Mesenchymal stem cell (in vitro differentiated cells and primary cell): Measurements from ENCODE around the gene ARID5B.
A peak's percentile ranks its signal among the peaks of the same experiment; 100 is the strongest.

ENCODE experiments used
- DNase-seq: peaks from one replicate; pipeline ENCODE4 v3.0.0-alpha.2; 2013
- H2AFZ ChIP-seq: one replicate; pipeline ENCODE4 v1.6.1; 2013; ENCODE audit warnings: low read depth, mild to moderate bottlenecking, control low read depth, inconsistent platforms, low read length, moderate library complexity
- H2AK5ac ChIP-seq: 2 replicates; pipeline ENCODE4 v1.6.1; 2013; ENCODE audit warnings: low read length, moderate library complexity, mild to moderate bottlenecking, inconsistent platforms; ENCODE audit not compliant: severe bottlenecking
- H2BK120ac ChIP-seq: one replicate; pipeline ENCODE4 v1.6.1; 2013; ENCODE audit warnings: low read depth, mild to moderate bottlenecking, inconsistent platforms, low read length, moderate library complexity
- H2BK12ac ChIP-seq, 2 experiments: one replicate each; pipeline ENCODE4 v1.6.1; 2013; ENCODE audit warnings: inconsistent platforms in 2 of 2, low read length in 2 of 2, mild to moderate bottlenecking in 2 of 2, moderate library complexity in 2 of 2, control low read depth in 1 of 2
- H2BK15ac ChIP-seq: one replicate; pipeline ENCODE4 v1.6.1; 2013; ENCODE audit warnings: mild to moderate bottlenecking, low read depth, inconsistent platforms; ENCODE audit not compliant: poor library complexity, severe bottlenecking
- H2BK5ac ChIP-seq: 2 replicates; pipeline ENCODE4 v1.6.1; 2013; ENCODE audit warnings: low read depth, mild to moderate bottlenecking, low read length, control low read depth, inconsistent platforms; ENCODE audit not compliant: poor library complexity, severe bottlenecking
- H3K14ac ChIP-seq, 2 experiments: one replicate each; pipeline ENCODE4 v1.6.1; 2013; ENCODE audit warnings: inconsistent platforms in 2 of 2, low read length in 2 of 2, control low read depth in 1 of 2, mild to moderate bottlenecking in 1 of 2, moderate library complexity in 1 of 2
- H3K18ac ChIP-seq, 2 experiments: one replicate each; pipeline ENCODE4 v1.6.1; 2013; ENCODE audit warnings: inconsistent platforms in 2 of 2, low read length in 2 of 2, control low read depth in 1 of 2, low read depth in 1 of 2, mild to moderate bottlenecking in 1 of 2
- H3K23ac ChIP-seq, 2 experiments: one replicate each; pipeline ENCODE4 v1.6.1; 2013; ENCODE audit warnings: inconsistent platforms in 2 of 2, low read length in 2 of 2, mild to moderate bottlenecking in 2 of 2, moderate library complexity in 2 of 2, control low read depth in 1 of 2
- H3K27ac ChIP-seq: 2 replicates; pipeline ENCODE4 v1.5.1; 2013; ENCODE audit warnings: mild to moderate bottlenecking, moderate library complexity, low read length, control low read depth, inconsistent platforms; ENCODE audit not compliant: poor library complexity, severe bottlenecking
- H3K27me3 ChIP-seq, 2 experiments: 2 replicates each; pipeline versions ENCODE4 v1.6.1 to v1.7.0; 2013; ENCODE audit warnings: low read length in 2 of 2, mild to moderate bottlenecking in 2 of 2, moderate library complexity in 2 of 2, control low read depth in 1 of 2, inconsistent platforms in 1 of 2; ENCODE audit not compliant: control insufficient read depth in 1 of 2, insufficient read depth in 1 of 2
- H3K36me3 ChIP-seq, 2 experiments: 2 replicates each; pipeline versions ENCODE4 v1.6.1 to v1.7.0; 2013; ENCODE audit warnings: low read length in 2 of 2, control low read depth in 1 of 2, inconsistent platforms in 1 of 2, low read depth in 1 of 2, mild to moderate bottlenecking in 1 of 2; ENCODE audit not compliant: insufficient read depth in 2 of 2, control insufficient read depth in 1 of 2
- H3K4ac ChIP-seq, 2 experiments: one replicate each; pipeline ENCODE4 v1.6.1; 2013; ENCODE audit warnings: inconsistent platforms in 2 of 2, low read length in 2 of 2, mild to moderate bottlenecking in 2 of 2, moderate library complexity in 2 of 2, control low read depth in 1 of 2, low read depth in 1 of 2
- H3K4me1 ChIP-seq: 2 replicates; pipeline ENCODE4 v1.6.1; 2013; ENCODE audit warnings: low read depth, low read length, control low read depth; ENCODE audit not compliant: control insufficient read depth, insufficient read depth
- H3K4me2 ChIP-seq: 2 replicates; pipeline ENCODE4 v1.6.1; 2013; ENCODE audit warnings: low read length, mild to moderate bottlenecking, inconsistent platforms; ENCODE audit not compliant: poor library complexity, severe bottlenecking
- H3K4me3 ChIP-seq, 2 experiments: 2 replicates each; pipeline versions ENCODE4 v1.5.1 to v1.7.0; 2013; ENCODE audit warnings: low read length in 2 of 2, mild to moderate bottlenecking in 2 of 2, control low read depth in 1 of 2, low read depth in 1 of 2; ENCODE audit not compliant: insufficient read depth in 1 of 2
- H3K79me1 ChIP-seq: replicated peaks from 2 replicates; pipeline ENCODE4 v1.6.1; 2013; ENCODE audit warnings: mild to moderate bottlenecking, control low read depth, low read length, inconsistent platforms; ENCODE audit not compliant: poor library complexity, severe bottlenecking
- H3K9ac ChIP-seq: 2 replicates; pipeline ENCODE4 v1.7.0; 2013; ENCODE audit warnings: mild to moderate bottlenecking, low read length, moderate library complexity
- H3K9me3 ChIP-seq: 2 replicates; pipeline ENCODE4 v1.7.0; 2013; ENCODE audit warnings: mild to moderate bottlenecking, low read length; ENCODE audit not compliant: control insufficient read depth
- H4K8ac ChIP-seq: one replicate; pipeline ENCODE4 v1.6.1; 2013; ENCODE audit warnings: inconsistent platforms, mild to moderate bottlenecking, low read length, moderate library complexity
- H4K91ac ChIP-seq: one replicate; pipeline ENCODE4 v1.6.1; 2013; ENCODE audit warnings: mild to moderate bottlenecking, low read length, inconsistent platforms
- WGBS: methylation state at CpG from one replicate; pipeline ENCODE4 v1.1.7; 2013; ENCODE audit warnings: mixed read lengths; 5-methylcytosine and 5-hydroxymethylcytosine counted together

The ARID5B gene

GRCh38 chr10:62127975-62128374 lies 226.5 kb downstream of the ARID5B start:
- Histone ChIP-seq H3K4me1 (no peaks in the 10 kb centered on the region), H3K79me1 (no peaks in the 10 kb centered on the region), H4K91ac (no peak overlapping the region), H2AK5ac (no peak overlapping the region), H3K4me2 (no peak overlapping the region), H2BK120ac (no peak overlapping the region), H2BK15ac (no peak overlapping the region), H3K18ac (no peak overlapping the region), H3K9ac (no peak overlapping the region), H3K27me3 (no peaks in the 10 kb centered on the region), H3K23ac (no peak overlapping the region), H2BK12ac (no peak overlapping the region), H4K8ac (no peak overlapping the region), H3K9me3 (peaks cover 16% of the 10 kb centered on the region), H3K14ac (no peak overlapping the region), H2BK5ac (no peak overlapping the region), H3K4me3 (no peak overlapping the region), H3K36me3 (no peaks in the 10 kb centered on the region), H3K27ac (no peak overlapping the region), H2AFZ (no peak overlapping the region), H3K4ac (no peak overlapping the region)
- DNase-seq: no peak
- WGBS: 88% methylated on average over 1 of the region's 2 CpGs

- H3K27ac ChIP-seq: no peak overlapping the region
- no peak overlapping the region for H3K4me2 ChIP-seq
- H3K9me3 ChIP-seq: peaks cover 5% of the 10 kb centered on the region
- H3K79me1 ChIP-seq: no peaks in the 10 kb centered on the region
- H3K4me3 ChIP-seq: no peak overlapping the region
- no peak overlapping the region for H3K23ac ChIP-seq
- H3K4me1 ChIP-seq: no peaks in the 10 kb centered on the region
- no peaks in the 10 kb centered on the region for H3K36me3 ChIP-seq
- no peak overlapping the region for H2BK12ac ChIP-seq
- 55% methylated on average over 2 of the region's 3 CpGs for WGBS
- no peak overlapping the region for H4K91ac ChIP-seq
- H2AK5ac ChIP-seq: no peak overlapping the region
- no peaks in the 10 kb centered on the region for H3K27me3 ChIP-seq
- DNase-seq: peak; percentile 71
- no peak overlapping the region for H3K4ac ChIP-seq
- H3K18ac ChIP-seq: no peak overlapping the region
- H4K8ac ChIP-seq: no peak overlapping the region
- no peak overlapping the region for H2AFZ ChIP-seq
- no peak overlapping the region for H3K14ac ChIP-seq
- no peak overlapping the region for H3K9ac ChIP-seq
- no peak overlapping the region for H2BK120ac ChIP-seq
- H2BK5ac ChIP-seq: no peak overlapping the region
- no peak overlapping the region for H2BK15ac ChIP-seq
Measured at GRCh38 chr10:62130948-62131347, 229.4 kb downstream of the ARID5B start.

- Histone ChIP-seq H3K9me3 (peaks cover 5% of the 10 kb centered on the region), H2AFZ (no peak overlapping the region), H3K4me1 (no peaks in the 10 kb centered on the region), H3K14ac (no peak overlapping the region), H3K4me2 (no peak overlapping the region), H3K27me3 (no peaks in the 10 kb centered on the region), H3K18ac (peak overlapping the region in 1 of 2 experiments; percentile 37), H3K27ac (no peak overlapping the region), H2BK15ac (no peak overlapping the region), H2BK12ac (no peak overlapping the region), H3K4me3 (no peak overlapping the region), H3K4ac (no peak overlapping the region), H2BK120ac (no peak overlapping the region), H3K79me1 (no peaks in the 10 kb centered on the region), H4K91ac (no peak overlapping the region), H4K8ac (peak overlapping the region; percentile 40), H3K23ac (no peak overlapping the region), H2AK5ac (no peak overlapping the region), H3K36me3 (no peaks in the 10 kb centered on the region), H2BK5ac (no peak overlapping the region), H3K9ac (no peak overlapping the region)
- WGBS: 100% methylated on average over 4 of the region's 4 CpGs
- no peak for DNase-seq
Measured at GRCh38 chr10:62131724-62132123, 230.2 kb downstream of the ARID5B start.

GRCh38 chr10:62133618-62134017 lies 232.1 kb downstream of the ARID5B start:
- no peaks in the 10 kb centered on the region for H3K27me3 ChIP-seq
- no peak overlapping the region for H2BK15ac ChIP-seq
- no peak overlapping the region for H3K4ac ChIP-seq
- peak overlapping the region in 1 of 2 experiments; percentile 0 for H3K18ac ChIP-seq
- no peak overlapping the region for H2AFZ ChIP-seq
- peaks cover 2% of the 10 kb centered on the region for H3K9me3 ChIP-seq
- DNase-seq: no peak
- H4K8ac ChIP-seq: no peak overlapping the region
- peak overlapping the region in 1 of 2 experiments; percentile 77 for H2BK12ac ChIP-seq
- H3K36me3 ChIP-seq: no peaks in the 10 kb centered on the region
- H3K4me2 ChIP-seq: no peak overlapping the region
- no peak overlapping the region for H3K23ac ChIP-seq
- no peak overlapping the region for H2BK120ac ChIP-seq
- H3K79me1 ChIP-seq: no peaks in the 10 kb centered on the region
- H3K4me1 ChIP-seq: no peaks in the 10 kb centered on the region
- peak overlapping the region; percentile 25 for H4K91ac ChIP-seq
- H3K4me3 ChIP-seq: no peak overlapping the region
- H3K14ac ChIP-seq: peak overlapping the region in 1 of 2 experiments; percentile 15
- H2BK5ac ChIP-seq: no peak overlapping the region
- no peak overlapping the region for H2AK5ac ChIP-seq
- no peak overlapping the region for H3K27ac ChIP-seq
- no peak overlapping the region for H3K9ac ChIP-seq
